ENCODE data around the gene RNF126. TPM values are rescaled to one million over a fixed set of nuclear protein-coding genes. Genes with fewer than 3 reads are reported as not detected.

Gene RNF126
- total RNA-seq: 10 to 100 TPM; 53.3 to 78.6 TPM

GRCh38 chr19:662962-663681 is at the start of gene RNF126:
Gene RNF126, minus strand, starts transcription at chr19:663214. Its CDS starts 93 bp downstream, at chr19:663121.

GRCh38 chr19:708154-709143 is 45.4 kb upstream of the RNF126 start, which contains the start of gene PALM:
Gene PALM, plus strand, starts transcription at chr19:708935. Its CDS starts 212 bp downstream, at chr19:709147.

GRCh38 chr19:695352-695949 is 32.4 kb upstream of the RNF126 start, which contains the start of gene PRSS57:
Gene PRSS57, minus strand, starts transcription at chr19:695452. Its CDS starts 22 bp downstream, at chr19:695430.

GRCh38 chr19:676339-677105 is 13.5 kb upstream of the RNF126 start, which contains the start of gene FSTL3:
Gene FSTL3, plus strand, starts transcription at chr19:676392. Its CDS starts 32 bp downstream, at chr19:676424.

GRCh38 chr19:639253-640160 is 23.5 kb downstream of the RNF126 start, which contains the start of gene FGF22:
Gene FGF22, plus strand, starts transcription at chr19:639879. Its CDS starts 47 bp downstream, at chr19:639926.

GRCh38 chr19:633068-633785 is 29.8 kb downstream of the RNF126 start, which contains the start of gene POLRMT:
Gene POLRMT, minus strand, starts transcription at chr19:633537. Its CDS starts 25 bp downstream, at chr19:633512.

Other genes starting within 250 kb of the RNF126 start
- gene SHC2, start 202.2 kb downstream of the RNF126 start, total RNA-seq: 1 to 10 TPM in 1 of 2 donors, not detected in 1; 1.0 TPM
- gene MADCAM1, start 166.7 kb downstream of the RNF126 start, total RNA-seq: under 1 TPM; under 0.01 to 0.33 TPM
- 10 to 100 TPM; 31.0 to 31.7 TPM for gene TPGS1, start 155.7 kb downstream of the RNF126 start, total RNA-seq
- 10 to 100 TPM; 34.4 to 60.3 TPM for gene CDC34, start 131.5 kb downstream of the RNF126 start, total RNA-seq
- gene GZMM, start 119.2 kb downstream of the RNF126 start, total RNA-seq: not detected
- gene BSG, start 90.6 kb downstream of the RNF126 start, total RNA-seq: 100 to 1,000 TPM; 294 to 345 TPM
- under 1 TPM; 0.67 to 0.69 TPM for gene HCN2, start 73.3 kb downstream of the RNF126 start, total RNA-seq
- gene POLRMT, start 29.7 kb downstream of the RNF126 start, total RNA-seq: 10 to 100 TPM; 23.4 to 38.0 TPM
- gene FGF22, start 23.3 kb downstream of the RNF126 start, total RNA-seq: not detected
- 10 to 100 TPM; 18.6 to 54.0 TPM for gene FSTL3, start 13.2 kb upstream of the RNF126 start, total RNA-seq
- not detected for gene PRSS57, start 32.2 kb upstream of the RNF126 start, total RNA-seq
- gene PALM, start 45.7 kb upstream of the RNF126 start, total RNA-seq: 10 to 100 TPM in 1 of 2 donors, 1 to 10 TPM in 1; 6.0 to 10.3 TPM
- not detected for gene MISP, start 87.9 kb upstream of the RNF126 start, total RNA-seq
- 100 to 1,000 TPM; 124 to 198 TPM for gene PTBP1, start 134.2 kb upstream of the RNF126 start, total RNA-seq
- under 1 TPM in 1 of 2 donors, not detected in 1; 0.33 TPM for gene PLPPR3, start 158.7 kb upstream of the RNF126 start, total RNA-seq
- gene AZU1, start 164.6 kb upstream of the RNF126 start, total RNA-seq: not detected
- gene PRTN3, start 177.8 kb upstream of the RNF126 start, total RNA-seq: not detected
- not detected for gene ELANE, start 189.1 kb upstream of the RNF126 start, total RNA-seq
- under 1 TPM in 1 of 2 donors, not detected in 1; 1.00 TPM for gene CFD, start 196.4 kb upstream of the RNF126 start, total RNA-seq
- gene MED16, start 230.0 kb upstream of the RNF126 start, total RNA-seq: 10 to 100 TPM; 22.4 to 23.0 TPM
- gene RNU6-9, start 230.3 kb upstream of the RNF126 start, total RNA-seq: not detected

Measured in melanocyte of skin (primary cell).